ENCODE measurements around the gene TRIM61. TPM values are rescaled to one million over a fixed set of nuclear protein-coding genes. Genes with fewer than 3 reads are reported as not detected.

The TRIM61 gene
- total RNA-seq, 4 donors from 2014 or later = 0.66 to 1.5 (median 1.0) TPM; not detected in 1

DNA sequence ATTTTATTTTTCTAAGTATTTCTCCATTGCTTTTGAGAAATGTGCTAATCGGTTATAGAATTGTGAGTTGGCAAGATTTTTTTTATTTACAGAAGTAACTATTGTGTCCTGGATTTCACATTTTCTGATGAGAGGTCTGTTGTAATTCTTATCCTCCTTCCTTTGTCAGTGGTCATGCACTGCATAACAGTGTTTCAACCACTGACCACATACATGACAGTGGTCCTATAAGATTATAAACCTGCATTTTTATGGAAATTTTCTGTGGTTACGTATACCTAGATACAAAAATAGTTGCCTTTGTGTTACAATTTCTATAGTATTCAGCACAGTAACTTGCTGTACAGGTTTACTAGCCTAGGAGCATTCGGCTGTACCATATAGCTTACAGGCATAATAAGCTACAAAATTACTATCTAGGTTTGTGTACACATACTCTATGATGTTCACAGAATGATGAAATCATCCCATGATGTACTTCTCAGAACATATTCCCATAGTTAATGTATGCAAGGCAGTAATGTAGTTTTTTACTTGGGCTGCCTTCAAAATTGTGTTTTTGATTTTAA is 52.7 kb downstream of the TRIM61 start:
- TF ChIP-seq CTCF (IDR thresholded peaks at IDR 0.05; ENCODE audit: low read depth) = no peak

GRCh38 chr4:164918956-164919355 is 58.5 kb downstream of the TRIM61 start:
- TF ChIP-seq CTCF (IDR thresholded peaks at IDR 0.05; ENCODE audit: low read depth) = no peak

Small RNA genes lying within 50 kb of the gene (small RNA-seq; reads per million reads assigned to genes)
- not detected for gene AC106872.12

Other genes starting within 250 kb of the TRIM61 start
- gene SMIM31, start 223.5 kb downstream of the TRIM61 start, total RNA-seq = not detected
- gene APELA, start 100.5 kb downstream of the TRIM61 start, total RNA-seq = not detected
- gene TRIM60, start 54.3 kb upstream of the TRIM61 start, total RNA-seq = not detected
- not detected for gene TRIM75, start 76.2 kb upstream of the TRIM61 start, total RNA-seq
- gene TMEM192, start 135.2 kb upstream of the TRIM61 start, total RNA-seq = 10 to 100 TPM; 22.2 to 30.8 (median 25.9) TPM
- 10 to 100 TPM; 16.8 to 26.7 (median 21.2) TPM for gene KLHL2, start 229.9 kb upstream of the TRIM61 start, total RNA-seq